DOHH2 (cell line): Measurements from ENCODE around the gene GALNT13.

Experiments
- EZH2phosphoT487 ChIP-seq: fragments of 200-600 bp; sonication (generic); IDR thresholded peaks from 2 replicates; pipeline ENCODE4 v1.6.1; 2017; ENCODE audit warnings: borderline replicate concordance, mild to moderate bottlenecking, antibody characterized with exemption, low read length, moderate library complexity, mixed read lengths
- TF ChIP-seq, protein P1 (sequence below): fragments of 200-600 bp; sonication (generic); IDR thresholded peaks from one replicate; pipeline ENCODE4 v1.5.1; 2014; ENCODE audit warnings: antibody characterized with exemption, mild to moderate bottlenecking, low read depth, low read length; ENCODE audit not compliant: poor library complexity, severe bottlenecking

DNA sequence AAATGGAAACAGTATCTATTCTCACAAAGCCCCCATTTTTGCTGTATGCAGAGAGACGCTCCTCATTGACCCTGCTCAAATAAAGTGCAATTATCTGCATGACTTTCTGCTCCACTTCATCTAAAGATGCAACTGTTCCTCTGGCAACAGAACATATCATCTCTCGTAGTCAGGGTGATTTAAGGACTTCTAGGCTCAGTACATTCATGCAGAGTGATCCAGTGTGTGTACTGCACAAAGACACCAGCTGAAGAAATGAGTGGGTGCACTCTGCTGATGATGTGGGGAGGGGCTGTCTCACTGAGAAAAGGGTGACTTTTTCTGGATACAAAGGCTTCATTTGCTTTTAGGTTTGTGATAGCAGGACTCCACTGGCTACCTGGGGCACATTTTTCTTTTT lies 355.2 kb downstream of the GALNT13 start:
- TF ChIP-seq, protein P1, sequence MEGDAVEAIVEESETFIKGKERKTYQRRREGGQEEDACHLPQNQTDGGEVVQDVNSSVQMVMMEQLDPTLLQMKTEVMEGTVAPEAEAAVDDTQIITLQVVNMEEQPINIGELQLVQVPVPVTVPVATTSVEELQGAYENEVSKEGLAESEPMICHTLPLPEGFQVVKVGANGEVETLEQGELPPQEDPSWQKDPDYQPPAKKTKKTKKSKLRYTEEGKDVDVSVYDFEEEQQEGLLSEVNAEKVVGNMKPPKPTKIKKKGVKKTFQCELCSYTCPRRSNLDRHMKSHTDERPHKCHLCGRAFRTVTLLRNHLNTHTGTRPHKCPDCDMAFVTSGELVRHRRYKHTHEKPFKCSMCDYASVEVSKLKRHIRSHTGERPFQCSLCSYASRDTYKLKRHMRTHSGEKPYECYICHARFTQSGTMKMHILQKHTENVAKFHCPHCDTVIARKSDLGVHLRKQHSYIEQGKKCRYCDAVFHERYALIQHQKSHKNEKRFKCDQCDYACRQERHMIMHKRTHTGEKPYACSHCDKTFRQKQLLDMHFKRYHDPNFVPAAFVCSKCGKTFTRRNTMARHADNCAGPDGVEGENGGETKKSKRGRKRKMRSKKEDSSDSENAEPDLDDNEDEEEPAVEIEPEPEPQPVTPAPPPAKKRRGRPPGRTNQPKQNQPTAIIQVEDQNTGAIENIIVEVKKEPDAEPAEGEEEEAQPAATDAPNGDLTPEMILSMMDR, result no peak
- no peak for TF ChIP-seq EZH2phosphoT487
